GM23338 (cell line): ENCODE results near the gene BCL2. TPM values are rescaled to one million over a fixed set of nuclear protein-coding genes. Genes with fewer than 3 reads are reported as not detected.

Experiments used
- CREB1 ChIP-seq: fragments of 250-450 bp; sonication (Bioruptor Pico); IDR thresholded peaks from 2 replicates; pipeline ENCODE4 v1.5.0; 2020; ENCODE audit warnings: low read depth, mild to moderate bottlenecking, moderate library complexity
- CTCF ChIP-seq, 2 experiments: fragments of 200-600 bp in 1 of 2; sonication (generic) in 1 of 2; conservative IDR thresholded peaks; 2 replicates each; pipeline versions ENCODE4 v1.5.1 to v1.6.1; 2016 to 2017; ENCODE audit warnings: antibody characterized with exemption in 2 of 2, low read depth in 2 of 2, mild to moderate bottlenecking in 2 of 2, moderate library complexity in 1 of 2
- EZH2 ChIP-seq: fragments of 200-600 bp; sonication (generic); IDR thresholded peaks from one replicate; pipeline ENCODE4 v1.8.0; 2017; ENCODE audit warnings: antibody characterized with exemption, mild to moderate bottlenecking, low read depth; ENCODE audit not compliant: unreplicated experiment
- JUNB ChIP-seq: IDR thresholded peaks from one replicate; pipeline ENCODE4 v1.6.1; 2016; ENCODE audit warnings: antibody characterized with exemption; ENCODE audit not compliant: unreplicated experiment
- NANOG ChIP-seq: IDR thresholded peaks from 2 replicates; pipeline ENCODE4 v1.6.1; 2016; ENCODE audit warnings: antibody characterized with exemption, borderline replicate concordance
- POLR2AphosphoS5 ChIP-seq: IDR thresholded peaks from 2 replicates; pipeline ENCODE4 v1.6.1; 2016; ENCODE audit warnings: antibody characterized with exemption, low read depth
- STAT1 ChIP-seq: IDR thresholded peaks from one replicate; pipeline ENCODE4 v1.6.1; 2016; ENCODE audit warnings: antibody characterized with exemption; ENCODE audit not compliant: unreplicated experiment
- ZNF462 ChIP-seq: fragments of 250-450 bp; sonication (Bioruptor Pico); IDR thresholded peaks from 2 replicates; pipeline ENCODE4 v1.5.0; 2020; ENCODE audit warnings: mild to moderate bottlenecking, moderate library complexity
- polyA plus RNA-seq: library from polyadenylated mRNA; unstranded; fragments of >200 nt; fragmentation: Nextera tagmentation; extraction: Ambion mirVana; gene quantifications from 2 replicates; pipeline ENCODE4 v1.2.1, GENCODE V29; 2016
- total RNA-seq: library from RNA; depleted of rRNA; stranded (reverse); fragments of >200 nt; shearing (Covaris generic); gene quantifications from 2 replicates; pipeline ENCODE4 v1.2.3, GENCODE V29; 2014

Gene BCL2
- total and polyA plus RNA-seq, 2 experiments from 2014 or later: 1.2 to 4.0 TPM

- TF ChIP-seq ZNF462 (CRISPR knock-in tag) (no peak), CTCF (conservative IDR thresholded peaks at IDR 0.05; ENCODE audit: low read depth in 2 of 2) (no peak), POLR2AphosphoS5 (no peak), EZH2 (no peak), STAT1 (no peak), CREB1 (CRISPR knock-in tag) (no peak), NANOG (no peak), JUNB (no peak)
Observed at GRCh38 chr18:63241317-63241712, 78.3 kb downstream of the BCL2 start (continued).
